GM13977 (cell line): Measurements from ENCODE around the gene DLGAP4.

Source experiments
- DNase-seq: peaks from one replicate; pipeline ENCODE4 v3.0.0; 2012; ENCODE audit warnings: low spot score
- in situ Hi-C: fragments of 300-500 bp; cut with MboI; formaldehyde crosslinking; loops from one replicate; pipeline ENCODE4 v1.12.0; 2022; ENCODE audit warnings: low sequenced_read_pairs, low pct_unique_long_range_greater_than_20kb, mixed read lengths, inconsistent platforms; ENCODE audit not compliant: unreplicated experiment
- TF ChIP-seq, protein P1 (sequence below): IDR thresholded peaks from 2 replicates; pipeline ENCODE4 v1.5.1; 2012; ENCODE audit warnings: mild to moderate bottlenecking, control low read depth; ENCODE audit not compliant: insufficient read depth; ENCODE audit errors: extremely low read depth, missing control alignments

Gene DLGAP4

GRCh38 chr20:36330091-36330490, 24.0 kb downstream of the DLGAP4 start:
- DNase-seq, result no peak
- in situ Hi-C loops, result no loop called here
- TF ChIP-seq, protein P1, sequence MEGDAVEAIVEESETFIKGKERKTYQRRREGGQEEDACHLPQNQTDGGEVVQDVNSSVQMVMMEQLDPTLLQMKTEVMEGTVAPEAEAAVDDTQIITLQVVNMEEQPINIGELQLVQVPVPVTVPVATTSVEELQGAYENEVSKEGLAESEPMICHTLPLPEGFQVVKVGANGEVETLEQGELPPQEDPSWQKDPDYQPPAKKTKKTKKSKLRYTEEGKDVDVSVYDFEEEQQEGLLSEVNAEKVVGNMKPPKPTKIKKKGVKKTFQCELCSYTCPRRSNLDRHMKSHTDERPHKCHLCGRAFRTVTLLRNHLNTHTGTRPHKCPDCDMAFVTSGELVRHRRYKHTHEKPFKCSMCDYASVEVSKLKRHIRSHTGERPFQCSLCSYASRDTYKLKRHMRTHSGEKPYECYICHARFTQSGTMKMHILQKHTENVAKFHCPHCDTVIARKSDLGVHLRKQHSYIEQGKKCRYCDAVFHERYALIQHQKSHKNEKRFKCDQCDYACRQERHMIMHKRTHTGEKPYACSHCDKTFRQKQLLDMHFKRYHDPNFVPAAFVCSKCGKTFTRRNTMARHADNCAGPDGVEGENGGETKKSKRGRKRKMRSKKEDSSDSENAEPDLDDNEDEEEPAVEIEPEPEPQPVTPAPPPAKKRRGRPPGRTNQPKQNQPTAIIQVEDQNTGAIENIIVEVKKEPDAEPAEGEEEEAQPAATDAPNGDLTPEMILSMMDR, result no peak

DNA sequence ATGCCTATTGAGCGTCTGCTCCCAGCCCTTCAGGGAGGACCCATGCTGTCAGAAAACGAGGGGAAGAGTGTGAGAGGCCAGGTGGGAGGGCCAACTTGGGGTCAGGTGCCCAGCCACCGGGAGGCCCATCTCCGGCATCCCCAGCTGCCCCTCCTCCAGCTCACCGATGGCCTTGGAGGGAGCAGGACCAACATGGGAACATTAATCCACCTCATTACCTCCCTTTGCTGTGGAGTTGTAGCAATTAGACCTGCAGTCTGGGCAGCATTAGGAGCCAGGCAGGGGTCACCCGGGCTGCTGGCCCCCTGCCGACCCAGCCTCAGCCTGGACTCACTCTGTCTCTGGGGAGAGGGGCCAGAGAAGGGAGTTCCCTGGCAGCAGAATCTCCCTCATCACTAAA, 25.1 kb downstream of the DLGAP4 start:
- in situ Hi-C loops, result no loop called here

DNA sequence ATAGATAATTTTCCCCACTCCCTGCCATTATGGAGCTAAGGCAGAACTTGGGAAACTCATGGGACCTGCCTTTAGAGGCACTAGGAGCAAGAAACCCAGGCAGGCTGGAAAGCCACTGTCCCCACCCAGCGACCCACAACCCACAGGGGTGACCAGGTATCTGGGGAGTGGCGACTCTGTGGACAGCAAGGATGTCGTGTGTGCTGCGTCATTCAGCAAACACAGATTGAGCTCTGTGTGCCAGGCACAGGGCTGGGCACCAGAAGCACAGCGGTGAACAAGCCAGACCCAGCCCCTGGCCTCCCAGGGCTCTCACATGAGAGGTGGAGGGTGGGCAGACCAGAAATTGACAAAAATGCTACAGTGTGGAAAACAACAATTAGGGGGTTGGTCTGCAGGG, 27.7 kb downstream of the DLGAP4 start:
- no peak for DNase-seq
- in situ Hi-C loops, result no loop called here
- TF ChIP-seq, protein P1, result no peak

More for the DNA sequence above, 25.1 kb downstream of the DLGAP4 start:
- DNase-seq, result no peak
- TF ChIP-seq, protein P1, result no peak

GRCh38 chr20:36334281-36335205, 28.4 kb downstream of the DLGAP4 start:
- no peak for DNase-seq
- TF ChIP-seq, protein P1, result no peak
- in situ Hi-C loops, result no loop called here

DNA sequence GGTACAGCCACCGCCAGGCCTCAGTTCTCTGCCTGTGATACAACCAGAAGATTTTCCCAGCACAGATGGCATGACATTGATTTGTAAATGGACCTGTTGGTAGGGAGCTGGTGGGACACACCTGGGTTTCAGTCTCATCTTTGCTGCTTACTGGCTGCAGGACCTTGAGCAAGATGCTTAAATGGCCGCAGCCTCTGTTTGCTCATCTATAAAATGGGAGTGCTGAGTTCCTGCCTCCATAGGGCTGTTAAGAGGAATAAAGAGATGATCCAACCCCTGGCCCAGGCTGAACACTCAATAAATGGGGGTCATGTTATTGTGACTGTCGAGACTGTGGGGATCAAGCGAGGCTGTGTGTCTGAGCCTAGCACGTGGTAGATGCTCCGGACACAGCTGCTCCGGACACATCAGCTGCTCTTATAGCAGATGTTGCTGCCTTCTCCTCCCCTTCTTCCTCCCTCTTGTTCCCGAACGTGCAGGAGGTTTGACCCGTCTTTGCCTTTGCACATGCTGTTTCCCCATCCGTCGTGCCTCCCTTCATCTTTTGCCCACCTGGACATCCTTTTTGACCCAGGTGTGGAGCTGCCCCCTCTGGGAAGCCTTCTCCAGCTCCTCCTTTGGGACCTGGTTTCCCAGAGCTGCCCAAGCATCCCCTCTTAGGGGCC, 29.2 kb downstream of the DLGAP4 start:
- TF ChIP-seq, protein P1, result no peak
- in situ Hi-C loops, result no loop called here
- DNase-seq, result no peak

DNA sequence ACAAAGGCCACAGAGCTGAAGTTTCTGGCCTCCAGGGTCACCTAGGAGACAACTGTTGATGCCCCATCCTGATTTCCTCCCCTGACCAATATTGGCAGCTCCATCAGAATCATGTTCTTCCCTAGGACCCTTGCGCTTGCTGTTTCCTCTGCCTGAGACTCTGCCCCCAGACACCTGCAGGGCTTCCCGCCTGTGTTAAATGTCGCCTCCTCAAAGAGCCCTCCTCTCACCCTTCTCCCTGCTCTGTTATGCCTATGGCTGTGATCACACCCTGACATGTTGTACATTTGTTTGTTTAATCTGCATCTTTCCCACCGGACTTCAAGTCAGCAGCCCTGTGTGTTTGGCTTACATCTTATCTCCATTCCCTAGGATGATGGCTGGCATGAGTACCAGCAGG, 30.1 kb downstream of the DLGAP4 start:
- TF ChIP-seq, protein P1, result no peak
- in situ Hi-C loops, result no loop called here
- no peak for DNase-seq
